Measurements from ENCODE around the gene C17orf78. TPM values are rescaled to one million over a fixed set of nuclear protein-coding genes. Genes with fewer than 3 reads are reported as not detected.
A peak's percentile ranks its signal among the peaks of the same experiment; 100 is the strongest.

The C17orf78 gene
- total and polyA plus RNA-seq, 2 of the 13 experiments (the other 11 are each of a cell fraction or from before 2014, with no cell fraction given) = not detected

GRCh38 chr17:37405955-37406634 is 30.3 kb downstream of the C17orf78 start (continued):
- TF ChIP-seq MXD1 (CRISPR knock-in tag; IDR thresholded peaks at IDR 0.05) (no peak), ZNF691 (CRISPR knock-in tag; IDR thresholded peaks at IDR 0.05; ENCODE audit: borderline replicate concordance, low read depth) (peak; percentile 35; the same call in 1 of the 2 replicates), ZMAT3 (CRISPR knock-in tag; conservative IDR thresholded peaks at IDR 0.05) (0 out of 2 replicates have a peak, but pooled peaks have one; percentile 17), AHDC1 (CRISPR knock-in tag; IDR thresholded peaks at IDR 0.05; ENCODE audit: borderline replicate concordance) (0 out of 2 replicates have a peak, but pooled peaks have one; percentile 29), GATAD2A (CRISPR knock-in tag; IDR thresholded peaks at IDR 0.05) (0 out of 2 replicates have a peak, but pooled peaks have one; percentile 14), ZSCAN20 (CRISPR knock-in tag; IDR thresholded peaks at IDR 0.05; ENCODE audit: borderline replicate concordance) (no peak), ZNF644 (CRISPR knock-in tag; IDR thresholded peaks at IDR 0.05; ENCODE audit: low read depth) (no peak), HNRNPH1 (optimal IDR thresholded peaks at IDR 0.05; ENCODE audit: low read depth, low read length) (no peak), CEBPG (CRISPR knock-in tag; IDR thresholded peaks at IDR 0.05) (peak; percentile 19; the same call in 1 of the 2 replicates), ZNF350 (CRISPR knock-in tag; IDR thresholded peaks at IDR 0.05; ENCODE audit: borderline replicate concordance, low read depth) (0 out of 2 replicates have a peak, but pooled peaks have one; percentile 37), ZNF598 (CRISPR knock-in tag; IDR thresholded peaks at IDR 0.05; ENCODE audit: borderline replicate concordance) (peak; percentile 73; the same call in 1 of the 2 replicates), TBX2 (CRISPR knock-in tag; IDR thresholded peaks at IDR 0.05; ENCODE audit: borderline replicate concordance) (peak; percentile 45; the same call in 1 of the 2 replicates), HDAC6 (IDR thresholded peaks at IDR 0.05; ENCODE audit: low read depth, low read length) (no peak), ZNF225 (CRISPR knock-in tag; IDR thresholded peaks at IDR 0.05) (0 out of 2 replicates have a peak, but pooled peaks have one; percentile 53)
